H7 (cell line): ENCODE measurements around the gene ZNF585A. TPM values are rescaled to one million over a fixed set of nuclear protein-coding genes. Genes with fewer than 3 reads are reported as not detected.
"Not testable (repeated sequence)": the region's sequence is repeated elsewhere in the genome, so short reads cannot be mapped to it uniquely, and the experiment has no call there.

Experiments
- DNase-seq: peaks from one replicate; pipeline ENCODE4 v3.0.0; 2012
- H3K27me3 ChIP-seq: 2 replicates; pipeline ENCODE4 v1.6.0; 2011; ENCODE audit warnings: mild to moderate bottlenecking, low read length; ENCODE audit not compliant: control insufficient read depth, insufficient read depth
- H3K36me3 ChIP-seq: replicated peaks from 2 replicates; pipeline ENCODE4 v1.5.1; 2011; ENCODE audit warnings: low read length; ENCODE audit not compliant: control insufficient read depth, insufficient read depth
- H3K4me3 ChIP-seq: 2 replicates; pipeline ENCODE4 v1.5.1; 2011; ENCODE audit warnings: low read depth, mild to moderate bottlenecking, control low read depth, low read length, moderate library complexity; ENCODE audit not compliant: insufficient read depth
- total RNA-seq: library from RNA; depleted of rRNA; stranded (reverse); fragments of >200 nt; shearing (Covaris generic); gene quantifications from 2 replicates; pipeline ENCODE4 v1.2.3, GENCODE V29; 2014; rRNA removed

Gene ZNF585A
- total RNA-seq = 0.03 TPM in 1 of 2 replicates, not detected in the other

DNA sequence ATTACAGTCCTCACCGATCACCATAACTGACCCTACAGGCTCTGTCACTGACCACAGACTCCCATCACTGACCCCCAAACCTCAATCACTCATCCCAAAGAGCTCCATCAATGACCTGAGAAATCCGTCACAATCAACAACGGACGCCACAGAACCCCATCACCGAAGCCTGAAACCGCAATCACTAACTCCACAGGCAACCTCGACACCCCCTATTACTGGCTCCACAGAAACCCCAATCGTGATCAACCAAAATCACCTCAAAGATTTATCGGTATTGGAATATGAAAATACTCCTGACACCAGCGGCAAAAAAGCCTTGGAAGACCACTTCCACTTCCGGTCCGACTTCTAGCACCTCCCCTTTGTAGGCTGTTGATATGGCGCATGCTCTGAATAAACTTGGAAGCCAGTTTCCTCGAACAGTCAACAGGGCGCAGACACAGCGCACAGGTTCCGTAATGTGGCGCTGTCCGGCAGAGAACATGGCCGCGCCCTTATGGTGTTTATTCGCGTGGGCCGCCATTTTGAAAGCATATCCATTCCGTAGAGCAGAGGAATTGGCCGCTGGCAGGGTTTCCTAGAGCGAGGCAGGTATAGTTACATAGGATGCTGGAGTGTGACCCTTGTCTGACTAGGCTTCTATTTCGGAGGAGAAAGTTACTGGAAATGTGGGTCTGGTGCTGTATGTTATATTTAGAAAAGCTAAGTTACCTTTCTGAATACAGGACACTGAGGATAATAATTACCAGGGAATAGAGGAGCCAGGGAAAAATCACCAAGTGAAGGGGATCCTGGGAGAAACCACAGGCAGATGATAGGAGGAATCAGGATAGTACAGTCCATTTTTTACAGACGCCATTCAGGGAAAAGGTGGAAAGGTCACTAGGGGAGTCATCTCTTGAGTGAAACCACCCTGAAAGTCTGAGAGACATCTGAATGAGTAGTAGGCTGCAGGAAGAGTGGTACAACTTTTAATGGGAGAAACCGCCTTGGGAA, at the start of gene ZNF585A:
TSS of gene ZNF585A (minus strand) at position 328 of the 999 bp plus-strand sequence. CDS start 2,785 bp downstream, outside the sequence.
- peak; percentile 62 for DNase-seq
- H3K4me3 ChIP-seq = peak within 1 kb of the TSS; percentile 36; the same call in 1 of the 2 replicates
- no peaks in the 10 kb centered on the region; the same call in 1 of the 2 replicates for H3K36me3 ChIP-seq
- no peaks in the 10 kb centered on the region for H3K27me3 ChIP-seq

DNA sequence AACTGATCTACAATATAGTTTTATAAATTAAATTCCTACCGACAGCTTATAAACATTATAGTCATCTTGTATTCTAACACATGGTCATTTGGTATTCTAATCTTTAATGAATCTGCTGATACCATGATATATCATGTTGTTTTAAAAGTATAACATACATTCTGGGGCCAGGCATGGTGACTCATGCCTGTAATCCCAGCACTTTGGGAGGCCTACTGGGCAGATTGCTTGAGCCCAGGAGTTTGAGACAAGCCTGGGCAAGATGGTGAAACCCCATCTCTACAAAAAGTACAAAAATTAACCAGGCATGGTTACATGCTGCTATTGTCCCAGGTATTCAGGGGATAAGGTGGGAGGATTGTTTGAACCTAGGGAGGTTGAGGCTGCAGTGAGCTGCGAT, 48.6 kb upstream of the ZNF585A start:
- H3K27me3 ChIP-seq = no peaks in the 10 kb centered on the region
- no peak for DNase-seq
- no peak overlapping the region for H3K4me3 ChIP-seq
- no peaks in the 10 kb centered on the region; the same call in 1 of the 2 replicates for H3K36me3 ChIP-seq

DNA sequence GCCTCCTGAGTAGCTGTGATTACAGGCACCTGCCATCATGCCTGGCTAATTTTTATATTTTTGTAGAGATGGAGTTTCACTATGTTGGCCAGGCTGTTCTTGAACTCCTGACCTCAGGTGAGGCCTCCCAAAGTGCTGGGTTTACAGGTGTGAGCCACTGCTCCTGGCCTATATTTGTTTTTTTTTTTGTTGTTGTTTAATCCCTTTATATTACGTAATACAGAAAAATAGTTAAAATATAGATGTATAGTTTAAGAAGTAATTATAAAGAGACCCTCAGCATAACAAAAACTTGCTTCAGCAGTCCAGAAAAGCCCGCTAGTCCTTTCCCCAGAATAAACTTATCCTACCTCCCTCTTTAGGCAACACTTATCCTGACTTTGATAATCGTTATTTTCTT, 47.9 kb upstream of the ZNF585A start:
- Histone ChIP-seq H3K4me3 (no peak overlapping the region), H3K36me3 (no peaks in the 10 kb centered on the region), H3K27me3 (no peaks in the 10 kb centered on the region)
- DNase-seq = no peak

DNA sequence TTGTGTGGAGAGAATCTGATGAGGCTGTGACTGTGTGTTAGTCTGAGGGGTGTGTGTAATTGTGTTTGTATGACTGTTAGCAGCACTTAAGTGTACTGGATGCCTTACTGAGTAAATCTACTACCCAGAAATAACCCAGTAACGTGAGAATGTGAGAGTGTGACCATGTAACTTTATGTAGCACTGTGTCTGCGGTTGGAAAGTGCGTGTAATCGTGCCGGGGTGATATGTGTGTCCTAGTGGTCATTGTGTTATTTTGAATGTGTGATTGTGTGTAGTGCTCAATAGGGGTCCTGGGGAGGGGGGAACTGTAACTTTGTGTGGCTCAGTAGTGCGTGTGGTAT, 46.1 kb upstream of the ZNF585A start:
- Histone ChIP-seq H3K27me3 (no peaks in the 10 kb centered on the region), H3K36me3 (no peaks in the 10 kb centered on the region), H3K4me3 (peak overlapping the region; percentile 92)
- DNase-seq = peak; percentile 10

DNA sequence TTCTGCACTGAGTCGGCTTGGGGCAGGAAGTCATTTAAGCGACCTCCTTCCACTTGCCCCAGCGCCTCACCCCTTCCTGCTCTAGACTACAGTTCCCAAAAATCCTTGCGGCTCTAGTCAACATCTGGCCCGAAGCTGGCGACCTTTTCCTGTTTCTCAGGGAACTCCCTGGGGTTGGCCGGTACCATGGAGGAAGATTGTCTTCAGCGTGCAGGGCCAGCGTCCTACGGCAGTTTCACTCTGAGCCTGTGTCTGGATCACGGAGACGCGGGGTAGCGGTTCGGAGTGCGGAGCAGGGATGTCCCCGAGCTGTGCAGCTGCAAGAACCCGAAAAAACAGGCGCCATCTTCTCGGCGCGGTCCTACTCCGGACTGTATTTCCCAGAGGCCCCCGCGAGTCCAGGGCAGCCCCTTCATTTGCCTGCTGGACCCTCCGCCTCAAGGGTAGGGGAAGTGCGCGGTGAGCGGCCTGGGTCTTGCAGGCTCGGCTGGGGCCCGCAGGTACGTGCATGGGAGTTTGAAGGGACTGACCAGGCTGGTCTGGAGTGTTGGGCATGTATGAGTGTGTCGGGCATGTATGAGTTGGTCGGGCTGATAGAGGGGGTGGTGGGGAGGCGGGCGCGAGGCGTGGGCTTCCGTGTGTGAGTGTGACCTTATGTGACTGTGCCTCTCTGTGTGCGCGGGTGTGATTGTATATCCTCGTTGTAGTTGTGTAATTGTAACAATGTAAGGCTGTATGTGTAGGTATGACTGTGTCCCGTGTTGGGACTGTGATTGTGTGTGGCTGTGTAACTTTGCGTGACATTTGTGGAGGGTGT, 45.5 kb upstream of the ZNF585A start, which contains the start of gene ZNF383:
TSS of gene ZNF383 (plus strand) at position 440 of the 817 bp plus-strand sequence. CDS start 12,240 bp downstream, outside the sequence.
- Histone ChIP-seq H3K4me3 (peak within 1 kb of the TSS; percentile 92), H3K27me3 (no peaks in the 10 kb centered on the region), H3K36me3 (no peaks in the 10 kb centered on the region)
- peak; percentile 90 for DNase-seq

DNA sequence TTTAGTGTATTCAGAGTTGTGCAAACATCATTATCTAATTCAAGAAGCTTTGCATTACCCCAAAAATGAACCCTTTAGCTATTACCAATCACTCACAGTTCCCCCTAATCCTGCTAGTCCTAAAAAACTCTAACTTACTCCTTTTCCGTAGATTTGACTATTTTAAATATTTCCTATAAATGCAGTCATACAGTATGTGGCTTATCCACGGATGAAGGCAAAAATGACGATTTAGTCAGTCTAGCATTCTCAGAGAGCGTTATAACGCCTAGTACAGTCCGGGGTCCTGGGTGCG, 44.9 kb upstream of the ZNF585A start:
- Histone ChIP-seq H3K27me3 (no peaks in the 10 kb centered on the region), H3K36me3 (no peaks in the 10 kb centered on the region), H3K4me3 (peak overlapping the region; percentile 92)
- DNase-seq = no peak

DNA sequence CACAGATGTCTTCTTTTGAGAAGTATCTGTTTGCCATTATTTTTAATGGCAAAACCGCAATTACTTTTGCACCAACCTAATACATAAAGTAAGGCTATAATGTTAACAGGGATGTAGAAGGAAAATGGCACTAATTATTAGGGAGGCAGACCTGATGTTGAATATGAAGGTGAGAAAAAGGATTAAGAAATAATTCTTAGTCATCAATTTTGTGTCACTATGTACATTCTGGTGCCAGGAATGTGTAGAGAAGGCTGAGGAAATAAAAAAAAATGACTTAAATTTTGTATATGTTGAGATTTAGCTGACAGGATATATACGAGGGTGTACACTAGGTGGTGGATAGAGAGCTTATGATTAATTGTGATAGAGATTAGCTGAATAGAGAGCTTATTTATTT, 25.3 kb upstream of the ZNF585A start:
- no peak for DNase-seq
- Histone ChIP-seq H3K27me3 (no peaks in the 10 kb centered on the region), H3K36me3 (no peaks in the 10 kb centered on the region), H3K4me3 (no peak overlapping the region)

DNA sequence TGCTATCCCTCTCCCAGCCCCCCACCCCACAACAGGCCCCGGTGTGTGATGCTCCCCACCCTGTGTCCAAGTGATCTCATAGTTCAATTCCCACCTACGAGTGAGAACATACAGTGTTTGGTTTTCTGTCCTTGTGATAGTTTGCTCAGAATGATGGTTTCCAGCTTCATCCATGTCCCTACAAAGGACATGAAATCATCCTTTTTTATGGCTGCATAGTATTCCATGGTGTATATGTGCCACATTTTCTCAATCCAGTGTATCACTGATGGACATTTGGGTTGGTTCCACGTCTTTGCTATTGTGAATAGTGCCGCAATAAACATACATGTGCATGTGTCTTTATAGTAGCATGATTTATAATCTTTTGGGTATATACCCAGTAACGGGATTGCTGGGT, 24.6 kb upstream of the ZNF585A start:
- not testable (repeated sequence) for H3K4me3 ChIP-seq, H3K36me3 ChIP-seq, DNase-seq, H3K27me3 ChIP-seq

DNA sequence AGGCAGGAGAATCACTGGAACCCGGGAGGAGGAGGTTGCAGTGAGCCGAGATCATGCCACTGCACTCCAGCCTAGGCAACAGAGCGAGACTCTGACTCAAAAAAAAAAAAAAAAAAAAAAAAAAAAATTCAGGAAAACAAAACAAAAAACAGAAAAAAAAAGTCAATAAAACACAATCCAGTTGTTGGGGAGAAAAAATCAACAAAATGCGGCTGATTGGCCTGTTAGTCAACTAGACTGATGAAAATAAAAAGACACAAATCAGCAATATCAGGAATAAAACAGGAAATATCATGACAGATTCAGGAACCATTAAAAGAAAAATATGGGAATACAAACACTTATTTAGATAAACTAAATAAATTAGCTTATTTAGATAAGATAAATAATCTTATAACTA, 22.8 kb upstream of the ZNF585A start:
- H3K4me3 ChIP-seq, H3K36me3 ChIP-seq, DNase-seq, H3K27me3 ChIP-seq: not testable (repeated sequence)

DNA sequence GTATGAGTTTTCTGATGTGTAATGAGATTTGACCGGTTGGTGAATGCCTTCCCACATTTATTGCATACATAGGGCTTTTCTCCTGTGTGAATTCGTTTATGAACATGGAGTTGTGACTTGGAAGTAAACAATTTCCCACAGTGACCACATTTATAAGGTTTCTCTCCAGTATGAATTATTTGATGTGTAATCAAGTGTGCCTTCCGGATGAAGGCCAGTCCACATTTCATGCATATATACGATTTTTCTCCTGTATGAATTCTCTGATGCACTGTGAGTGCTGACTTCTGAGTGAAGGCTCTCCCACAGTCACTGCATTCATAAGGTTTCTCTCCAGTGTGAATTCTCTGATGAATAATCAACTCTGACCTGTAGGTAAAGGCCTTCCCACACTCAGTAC, 13.6 kb upstream of the ZNF585A start:
- H3K27me3 ChIP-seq, DNase-seq, H3K36me3 ChIP-seq, H3K4me3 ChIP-seq: not testable (repeated sequence)

DNA sequence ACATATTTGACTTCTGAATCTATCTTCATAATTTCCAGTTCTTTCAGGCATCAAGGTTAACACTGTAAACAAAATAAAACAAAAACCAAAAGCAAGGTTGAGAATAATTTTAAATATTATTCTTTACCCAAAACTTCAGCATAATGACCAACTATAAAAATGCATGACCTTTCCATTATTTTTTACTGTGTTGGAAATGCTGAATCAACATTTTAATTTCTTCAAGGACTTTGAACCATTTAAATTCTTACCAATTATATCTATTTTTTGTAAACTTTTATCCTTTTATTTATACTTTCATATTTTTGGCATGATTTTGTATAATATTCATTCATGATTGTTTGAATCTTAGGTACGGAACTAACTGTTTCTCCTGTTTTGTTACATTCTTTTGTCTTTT, 6.9 kb downstream of the ZNF585A start:
- H3K27me3 ChIP-seq = no peaks in the 10 kb centered on the region
- DNase-seq = no peak
- H3K4me3 ChIP-seq = no peak overlapping the region
- no peaks in the 10 kb centered on the region; the same call in 1 of the 2 replicates for H3K36me3 ChIP-seq

DNA sequence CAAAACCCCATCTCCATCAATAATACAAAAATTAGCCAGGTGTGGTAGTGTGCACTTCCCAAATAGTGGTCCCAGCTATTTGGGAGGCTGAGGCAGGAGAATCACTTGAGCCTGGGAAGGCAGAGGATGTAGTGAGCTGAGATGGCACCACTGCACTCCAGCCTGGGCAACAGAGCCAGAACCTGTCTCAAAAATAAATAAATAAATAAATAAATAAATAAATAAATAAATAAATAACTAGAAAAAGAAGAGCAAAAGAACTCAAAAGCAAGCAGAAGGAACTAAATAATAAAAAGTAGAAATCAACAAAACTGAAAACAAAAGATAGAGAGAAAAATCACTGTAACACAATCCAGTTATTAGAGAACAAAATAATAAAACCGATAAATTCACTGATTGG, 12.3 kb downstream of the ZNF585A start:
- no peak overlapping the region for H3K4me3 ChIP-seq
- no peaks in the 10 kb centered on the region for H3K27me3 ChIP-seq
- no peak for DNase-seq
- no peaks in the 10 kb centered on the region for H3K36me3 ChIP-seq

DNA sequence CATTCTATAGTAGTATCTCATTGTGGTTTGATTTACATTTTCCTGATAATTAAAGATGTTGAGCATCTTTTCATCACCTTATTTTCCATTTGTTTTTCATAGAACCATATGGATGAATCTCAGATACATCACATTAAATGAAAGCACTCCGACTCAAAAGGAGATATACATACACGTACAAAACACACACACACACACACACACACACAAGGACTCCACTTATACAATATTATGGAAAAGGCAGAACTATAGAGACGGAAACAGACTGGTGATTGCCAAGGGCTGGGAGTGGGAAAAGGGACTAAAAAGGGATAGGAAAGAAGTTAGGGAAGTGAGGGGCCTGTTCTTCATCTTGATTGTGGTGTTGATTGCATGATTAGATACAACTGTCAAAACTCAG, 24.3 kb downstream of the ZNF585A start:
- no peaks in the 10 kb centered on the region for H3K27me3 ChIP-seq
- DNase-seq = no peak
- H3K36me3 ChIP-seq = no peaks in the 10 kb centered on the region
- H3K4me3 ChIP-seq = no peak overlapping the region

DNA sequence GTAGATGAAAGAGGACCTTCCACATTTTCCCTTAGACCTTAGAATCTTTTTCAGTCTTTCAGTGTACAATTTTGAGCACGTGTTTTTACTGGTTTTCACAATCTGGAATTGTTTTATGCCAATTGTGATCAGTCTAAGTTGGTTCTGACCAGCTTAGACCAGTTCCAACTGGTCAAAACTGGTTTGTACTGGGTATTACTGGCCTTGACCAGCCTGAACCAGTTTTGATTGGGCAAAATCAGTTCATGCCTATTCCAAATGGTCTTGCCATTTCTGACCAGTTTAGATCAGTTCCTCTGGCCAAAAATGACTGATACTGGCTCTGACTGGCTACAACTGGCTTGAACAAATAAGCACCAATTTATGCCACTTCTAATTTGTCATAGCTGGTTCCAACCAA, 36.4 kb downstream of the ZNF585A start:
- no peak for DNase-seq
- Histone ChIP-seq H3K27me3 (no peaks in the 10 kb centered on the region), H3K36me3 (no peaks in the 10 kb centered on the region), H3K4me3 (no peak overlapping the region)

DNA sequence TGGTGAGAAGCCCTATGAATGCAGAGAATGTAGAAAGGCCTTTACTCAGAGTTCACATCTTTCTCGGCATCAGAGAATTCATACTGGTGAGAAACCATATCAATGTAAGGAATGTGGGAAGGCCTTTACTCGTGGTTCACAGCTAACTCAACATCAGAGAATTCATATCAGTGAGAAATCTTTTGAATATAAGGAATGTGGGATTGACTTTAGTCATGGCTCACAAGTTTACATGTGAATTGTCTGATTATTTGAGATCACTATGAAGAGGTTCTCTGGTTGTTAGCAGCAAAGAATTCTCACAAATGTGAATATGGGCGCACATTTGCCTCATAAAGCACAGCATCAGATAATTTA, 43.7 kb downstream of the ZNF585A start:
- DNase-seq = no peak
- Histone ChIP-seq H3K27me3 (no peaks in the 10 kb centered on the region), H3K4me3 (no peak overlapping the region), H3K36me3 (peaks cover 8% of the 10 kb centered on the region)
